Fibroblast of lung (primary cell): ENCODE data around the gene HECTD4. TPM values are rescaled to one million over a fixed set of nuclear protein-coding genes. Genes with fewer than 3 reads are reported as not detected.

Experiments used
- DNase-seq, 2 donors: peaks; one replicate each; pipeline versions ENCODE4 v3.0.0 to v3.0.0-alpha.2; 2010; ENCODE audit warnings: low read depth in 2 of 2
- H2AFZ ChIP-seq: 2 replicates; pipeline ENCODE4 v1.5.1; 2012; ENCODE audit warnings: low read length, control low read depth, inconsistent platforms
- H3K27ac ChIP-seq: 2 replicates; pipeline ENCODE4 v1.5.1; 2011; ENCODE audit warnings: low read length, control low read depth; ENCODE audit not compliant: insufficient read depth
- H3K27me3 ChIP-seq: 2 replicates; pipeline ENCODE4 v1.5.1; 2011; ENCODE audit warnings: mild to moderate bottlenecking, low read length; ENCODE audit not compliant: control insufficient read depth, insufficient read depth
- H3K36me3 ChIP-seq: 2 replicates; pipeline ENCODE4 v1.5.1; 2011; ENCODE audit warnings: low read length; ENCODE audit not compliant: control insufficient read depth, insufficient read depth
- H3K4me1 ChIP-seq: 2 replicates; pipeline ENCODE4 v1.5.1; 2011; ENCODE audit warnings: low read length; ENCODE audit not compliant: control insufficient read depth, insufficient read depth; ENCODE audit errors: extremely low read depth
- H3K4me2 ChIP-seq: 2 replicates; pipeline ENCODE4 v1.5.1; 2011; ENCODE audit warnings: low read length, control low read depth; ENCODE audit not compliant: insufficient read depth; ENCODE audit errors: extremely low read depth
- H3K4me3 ChIP-seq, 4 experiments: fragments of 200-600 bp in 1 of 4; sonication (generic) in 1 of 4; replicated peaks in 1 of 4; 2 replicates each; pipeline ENCODE4 v1.5.1; 2011 to 2016; ENCODE audit warnings: low read length in 4 of 4, low read depth in 3 of 4, mild to moderate bottlenecking in 3 of 4, control low read depth in 2 of 4, inconsistent platforms in 1 of 4, mixed read lengths in 1 of 4; ENCODE audit not compliant: insufficient read depth in 1 of 4; ENCODE audit errors: control extremely low read depth in 1 of 4
- H3K79me2 ChIP-seq: 2 replicates; pipeline ENCODE4 v1.5.1; 2012; ENCODE audit warnings: mild to moderate bottlenecking, low read length, inconsistent platforms; ENCODE audit not compliant: control insufficient read depth, insufficient read depth
- H3K9ac ChIP-seq: 2 replicates; pipeline ENCODE4 v1.5.1; 2011; ENCODE audit warnings: mild to moderate bottlenecking, low read length, control low read depth; ENCODE audit not compliant: insufficient read depth
- H3K9me3 ChIP-seq: 2 replicates; pipeline ENCODE4 v1.5.1; 2012; ENCODE audit warnings: low read depth, low read length; ENCODE audit not compliant: control insufficient read depth, insufficient read depth
- H4K20me1 ChIP-seq: 2 replicates; pipeline ENCODE4 v1.5.1; 2011; ENCODE audit warnings: low read length; ENCODE audit not compliant: control insufficient read depth, insufficient read depth; ENCODE audit errors: extremely low read depth
- CTCF ChIP-seq, 2 donors: IDR thresholded peaks in 1 of 2; conservative IDR thresholded peaks in 1 of 2; 1 replicate in 1 of 2; 2 replicates in 1 of 2; pipeline ENCODE4 v1.5.1; 2011 to 2012; ENCODE audit warnings: low read length in 2 of 2, control low read depth in 1 of 2, inconsistent platforms in 1 of 2, low read depth in 1 of 2, mild to moderate bottlenecking in 1 of 2
- EZH2 ChIP-seq: IDR thresholded peaks from 2 replicates; pipeline ENCODE4 v1.5.1; 2012; ENCODE audit warnings: low read length, control low read depth, mild to moderate bottlenecking; ENCODE audit errors: missing control alignments
- polyA plus RNA-seq, 2 donors: library from polyadenylated mRNA; depleted of rRNA in 1 of 2; stranded (reverse) in 1 of 2; unstranded in 1 of 2; fragments of >200 nt; gene quantifications; 2 replicates each; pipeline ENCODE4 v1.2.1, GENCODE V29; 2011 to 2012; ENCODE audit warnings: missing spikeins in 1 of 2
- total RNA-seq: library from RNA; depleted of rRNA; stranded (reverse); fragments of >200 nt; gene quantifications from 2 replicates; pipeline ENCODE4 v1.2.1, GENCODE V29; 2014

HECTD4 gene
- total and polyA plus RNA-seq, 2 donors (not counting 1 experiment from before 2014, with no cell fraction given): 5.1 to 31.7 TPM

- Histone ChIP-seq H3K36me3 (no peaks in the 10 kb centered on the region), H4K20me1 (no peaks in the 10 kb centered on the region), H2AFZ (no peak overlapping the region), H3K27me3 (no peaks in the 10 kb centered on the region), H3K9me3 (no peaks in the 10 kb centered on the region), H3K4me2 (no peak overlapping the region), H3K79me2 (peaks cover 8% of the 10 kb centered on the region), H3K9ac (no peak overlapping the region), H3K4me1 (no peaks in the 10 kb centered on the region), H3K4me3 (no peak overlapping the region), H3K27ac (no peak overlapping the region)
- no peak for TF ChIP-seq CTCF (conservative IDR thresholded peaks at IDR 0.05 in 1 of 2, IDR thresholded peaks at IDR 0.05 in 1 of 2; ENCODE audit: low read depth in 1 of 2, low read length in 2 of 2)
- no peak for TF ChIP-seq EZH2
- DNase-seq: peak; percentile 90 to 93
These were observed 34.6 kb downstream of the HECTD4 start for GRCh38 chr12:112347581-112347982.

- Histone ChIP-seq H3K4me1 (no peaks in the 10 kb centered on the region), H4K20me1 (no peaks in the 10 kb centered on the region), H3K27me3 (no peaks in the 10 kb centered on the region), H3K4me3 (no peak overlapping the region), H3K36me3 (no peaks in the 10 kb centered on the region), H3K79me2 (peaks cover 9% of the 10 kb centered on the region), H2AFZ (no peak overlapping the region), H3K27ac (no peak overlapping the region), H3K9me3 (no peaks in the 10 kb centered on the region), H3K4me2 (no peak overlapping the region), H3K9ac (no peak overlapping the region)
- TF ChIP-seq CTCF (conservative IDR thresholded peaks at IDR 0.05 in 1 of 2, IDR thresholded peaks at IDR 0.05 in 1 of 2; ENCODE audit: low read depth in 1 of 2, low read length in 2 of 2): no peak
- no peak for TF ChIP-seq EZH2
- DNase-seq: no peak
These were observed 36.0 kb downstream of the HECTD4 start for GRCh38 chr12:112346194-112346593.

GRCh38 chr12:112344220-112344619, 38.0 kb downstream of the HECTD4 start:
- H3K4me3 ChIP-seq: no peak overlapping the region
- no peaks in the 10 kb centered on the region for H3K4me1 ChIP-seq
- H3K9me3 ChIP-seq: no peaks in the 10 kb centered on the region
- H3K79me2 ChIP-seq: peaks cover 12% of the 10 kb centered on the region
- H3K27me3 ChIP-seq: no peaks in the 10 kb centered on the region
- no peaks in the 10 kb centered on the region for H3K36me3 ChIP-seq
- no peaks in the 10 kb centered on the region for H4K20me1 ChIP-seq
- no peak for DNase-seq
- H3K4me2 ChIP-seq: no peak overlapping the region
- no peak for TF ChIP-seq EZH2
- TF ChIP-seq CTCF (conservative IDR thresholded peaks at IDR 0.05 in 1 of 2, IDR thresholded peaks at IDR 0.05 in 1 of 2; ENCODE audit: low read depth in 1 of 2, low read length in 2 of 2): no peak
- H2AFZ ChIP-seq: no peak overlapping the region
- H3K9ac ChIP-seq: no peak overlapping the region
- H3K27ac ChIP-seq: no peak overlapping the region
